Measurements from ENCODE around the gene NPIPB2. TPM values are rescaled to one million over a fixed set of nuclear protein-coding genes. Genes with fewer than 3 reads are reported as not detected.

NPIPB2 gene
- polyA plus RNA-seq, 2 of the 4 experiments (the other 2 are of a cell fraction), result 2.7 to 6.6 TPM

DNA sequence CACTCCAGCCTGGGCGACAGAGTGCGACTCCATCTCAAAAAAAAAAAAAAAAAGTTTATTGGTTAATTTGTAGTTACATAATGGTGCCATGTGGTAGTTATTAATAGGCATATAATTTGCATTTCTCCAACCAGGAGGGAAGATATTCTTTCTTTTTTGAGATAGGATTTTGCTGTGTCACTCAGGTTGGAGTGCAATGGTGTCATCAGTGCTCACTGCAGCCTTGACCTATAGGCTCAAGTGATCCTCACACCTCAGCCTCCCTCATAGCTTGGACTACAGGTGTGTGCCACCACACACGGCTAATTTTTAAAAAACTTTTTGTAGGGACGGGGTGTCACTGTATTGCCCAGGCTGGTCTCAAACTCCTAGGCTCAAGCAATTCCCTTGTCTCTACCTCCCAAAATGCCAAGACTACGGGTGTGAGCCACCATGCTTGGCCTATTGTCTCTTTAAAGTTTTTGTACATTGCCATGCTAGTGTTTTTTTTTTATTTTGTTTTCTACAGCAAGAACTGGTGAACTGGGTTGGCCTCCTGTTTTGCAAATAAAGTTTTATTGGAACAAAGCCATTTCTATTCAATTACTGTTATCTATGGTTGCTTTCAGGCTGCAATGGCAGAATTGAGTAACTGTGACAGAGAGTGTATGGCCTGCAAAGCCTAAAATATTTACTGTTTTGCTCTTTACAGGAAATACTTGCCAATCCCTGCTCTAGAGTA is 46.6 kb upstream of the NPIPB2 start (continued):
- TF ChIP-seq, protein P1, sequence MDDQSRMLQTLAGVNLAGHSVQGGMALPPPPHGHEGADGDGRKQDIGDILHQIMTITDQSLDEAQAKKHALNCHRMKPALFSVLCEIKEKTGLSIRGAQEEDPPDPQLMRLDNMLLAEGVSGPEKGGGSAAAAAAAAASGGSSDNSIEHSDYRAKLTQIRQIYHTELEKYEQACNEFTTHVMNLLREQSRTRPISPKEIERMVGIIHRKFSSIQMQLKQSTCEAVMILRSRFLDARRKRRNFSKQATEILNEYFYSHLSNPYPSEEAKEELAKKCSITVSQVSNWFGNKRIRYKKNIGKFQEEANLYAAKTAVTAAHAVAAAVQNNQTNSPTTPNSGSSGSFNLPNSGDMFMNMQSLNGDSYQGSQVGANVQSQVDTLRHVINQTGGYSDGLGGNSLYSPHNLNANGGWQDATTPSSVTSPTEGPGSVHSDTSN (IDR thresholded peaks at IDR 0.05), result no peak

DNA sequence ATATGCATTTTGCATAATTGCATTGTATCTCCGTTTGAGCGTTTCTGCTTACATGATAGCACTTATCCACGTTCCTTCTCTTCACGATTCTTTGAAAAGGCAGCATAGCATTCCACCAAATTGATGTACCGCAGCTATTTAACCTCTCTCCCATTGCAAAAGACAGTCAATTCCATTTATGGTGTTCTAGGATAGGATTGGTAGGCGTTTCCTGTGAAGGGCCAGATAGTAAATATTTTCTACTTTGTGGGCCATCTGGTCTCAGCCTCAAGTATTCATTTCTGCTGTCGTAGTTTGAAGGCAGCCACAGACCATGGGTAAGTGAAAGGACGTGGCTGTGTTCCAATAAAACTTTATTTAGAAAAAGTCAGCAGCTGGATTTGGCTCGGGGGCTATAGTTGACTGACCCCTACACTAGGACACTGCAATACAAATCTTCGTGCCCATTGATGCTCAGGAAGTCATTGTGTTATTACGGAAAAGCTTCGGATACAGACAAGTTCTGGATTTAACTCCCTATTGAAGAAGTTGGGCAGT is 44.7 kb upstream of the NPIPB2 start:
- FAIRE-seq (no peak), DNase-seq (ENCODE audit: low read depth in 1 of 2, low spot score in 1 of 2) (no peak), ATAC-seq (no peak)
- ChIA-PET CTCF (no interaction called here), POLR2A (interaction anchor here (2.1 kb wide), 1 partner anchor 10 kb away, joined by 8 read pairs; the partner anchor contains the start of gene SNX29)
- H3K4me1 ChIP-seq, result no peaks in the 10 kb centered on the region
- TF ChIP-seq NR3C1 (IDR thresholded peaks at IDR 0.05), result no peak
- no peak for TF ChIP-seq MAZ (IDR thresholded peaks at IDR 0.05; ENCODE audit: borderline replicate concordance, low read depth, low read length)
- TF ChIP-seq CHD4 (IDR thresholded peaks at IDR 0.05; ENCODE audit: borderline replicate concordance), result no peak
- TF ChIP-seq MYC (IDR thresholded peaks at IDR 0.05; ENCODE audit: borderline replicate concordance, low read length), result no peak
- TF ChIP-seq TFCP2L1 (CRISPR knock-in tag; IDR thresholded peaks at IDR 0.05), result no peak
- no peak for TF ChIP-seq EHMT2 (IDR thresholded peaks at IDR 0.05; ENCODE audit: low read depth)
- TF ChIP-seq, protein P2, sequence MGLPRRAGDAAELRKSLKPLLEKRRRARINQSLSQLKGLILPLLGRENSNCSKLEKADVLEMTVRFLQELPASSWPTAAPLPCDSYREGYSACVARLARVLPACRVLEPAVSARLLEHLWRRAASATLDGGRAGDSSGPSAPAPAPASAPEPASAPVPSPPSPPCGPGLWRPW (IDR thresholded peaks at IDR 0.05), result no peak
- TF ChIP-seq KDM5A (IDR thresholded peaks at IDR 0.05), result no peak
- no peak for TF ChIP-seq HOXA7 (CRISPR knock-in tag; IDR thresholded peaks at IDR 0.05)
- no peak for TF ChIP-seq KDM1A (IDR thresholded peaks at IDR 0.05; ENCODE audit: low read depth)
- TF ChIP-seq EHF (CRISPR knock-in tag; IDR thresholded peaks at IDR 0.05), result no peak
- TF ChIP-seq RNF2 (IDR thresholded peaks at IDR 0.05; ENCODE audit: borderline replicate concordance, low read depth), result no peak
- TF ChIP-seq, protein P3, sequence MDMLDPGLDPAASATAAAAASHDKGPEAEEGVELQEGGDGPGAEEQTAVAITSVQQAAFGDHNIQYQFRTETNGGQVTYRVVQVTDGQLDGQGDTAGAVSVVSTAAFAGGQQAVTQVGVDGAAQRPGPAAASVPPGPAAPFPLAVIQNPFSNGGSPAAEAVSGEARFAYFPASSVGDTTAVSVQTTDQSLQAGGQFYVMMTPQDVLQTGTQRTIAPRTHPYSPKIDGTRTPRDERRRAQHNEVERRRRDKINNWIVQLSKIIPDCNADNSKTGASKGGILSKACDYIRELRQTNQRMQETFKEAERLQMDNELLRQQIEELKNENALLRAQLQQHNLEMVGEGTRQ (IDR thresholded peaks at IDR 0.05), result no peak
- TF ChIP-seq, protein P4, sequence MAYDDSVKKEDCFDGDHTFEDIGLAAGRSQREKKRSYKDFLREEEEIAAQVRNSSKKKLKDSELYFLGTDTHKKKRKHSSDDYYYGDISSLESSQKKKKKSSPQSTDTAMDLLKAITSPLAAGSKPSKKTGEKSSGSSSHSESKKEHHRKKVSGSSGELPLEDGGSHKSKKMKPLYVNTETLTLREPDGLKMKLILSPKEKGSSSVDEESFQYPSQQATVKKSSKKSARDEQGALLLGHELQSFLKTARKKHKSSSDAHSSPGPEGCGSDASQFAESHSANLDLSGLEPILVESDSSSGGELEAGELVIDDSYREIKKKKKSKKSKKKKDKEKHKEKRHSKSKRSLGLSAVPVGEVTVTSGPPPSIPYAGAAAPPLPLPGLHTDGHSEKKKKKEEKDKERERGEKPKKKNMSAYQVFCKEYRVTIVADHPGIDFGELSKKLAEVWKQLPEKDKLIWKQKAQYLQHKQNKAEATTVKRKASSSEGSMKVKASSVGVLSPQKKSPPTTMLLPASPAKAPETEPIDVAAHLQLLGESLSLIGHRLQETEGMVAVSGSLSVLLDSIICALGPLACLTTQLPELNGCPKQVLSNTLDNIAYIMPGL (CRISPR knock-in tag; IDR thresholded peaks at IDR 0.05; ENCODE audit: borderline replicate concordance), result no peak
- H3K4me2 ChIP-seq, result no peak overlapping the region
- no peak overlapping the region for H3K27ac ChIP-seq
- 81% methylated on average over 12 of the region's 12 CpGs for WGBS (ENCODE audit: missing lambda C conversion rate)
- no peak overlapping the region for H3K4me3 ChIP-seq
- H3K9me3 ChIP-seq, result no peaks in the 10 kb centered on the region

DNA sequence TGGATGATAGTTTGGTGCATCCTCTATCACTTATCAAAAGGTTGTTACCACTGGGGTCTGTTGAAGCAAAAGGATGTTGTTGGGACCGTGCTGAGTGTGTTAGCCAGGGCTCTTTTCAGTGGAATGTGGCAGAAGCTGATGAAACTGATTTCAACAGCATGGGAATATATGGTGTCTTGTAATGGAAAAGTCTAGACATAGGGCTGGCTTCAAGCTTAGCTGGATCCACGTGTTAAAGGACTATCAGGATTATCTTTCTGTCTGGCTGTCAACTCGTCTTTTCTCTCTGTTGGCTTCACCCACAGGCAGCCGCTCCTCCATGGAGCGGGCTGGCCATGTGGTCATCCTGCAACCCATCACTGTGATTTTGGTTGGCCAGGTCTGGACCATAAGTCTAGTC is 43.4 kb upstream of the NPIPB2 start:
- 37% methylated on average over 5 of the region's 5 CpGs for WGBS (ENCODE audit: missing lambda C conversion rate)
- FAIRE-seq (no peak), DNase-seq (ENCODE audit: low read depth in 1 of 2, low spot score in 1 of 2) (no peak), ATAC-seq (no peak)
- TF ChIP-seq RCOR1 (IDR thresholded peaks at IDR 0.05; ENCODE audit: low read depth, low read length) (no peak), CBX8 (IDR thresholded peaks at IDR 0.05) (no peak), HEYL (CRISPR knock-in tag; IDR thresholded peaks at IDR 0.05) (no peak), SREBF2 (IDR thresholded peaks at IDR 0.05) (no peak), CEBPB (IDR thresholded peaks at IDR 0.05) (no peak), MYC (IDR thresholded peaks at IDR 0.05; ENCODE audit: borderline replicate concordance, low read length) (no peak), JUNB (IDR thresholded peaks at IDR 0.05) (no peak), NR3C1 (IDR thresholded peaks at IDR 0.05) (no peak)
- TF ChIP-seq, protein P4 (CRISPR knock-in tag; IDR thresholded peaks at IDR 0.05; ENCODE audit: borderline replicate concordance), result no peak
- Histone ChIP-seq H3K4me3 (no peak overlapping the region), H3K9me3 (no peaks in the 10 kb centered on the region), H3K4me2 (no peak overlapping the region), H3K4me1 (no peaks in the 10 kb centered on the region), H3K27ac (no peak overlapping the region)
- ChIA-PET CTCF (interaction anchor here (3.5 kb wide), 1 partner anchor 82 kb away, joined by 23 read pairs; no protein-coding TSS in a partner anchor), POLR2A (no interaction called here)
